Panc1 (cell line): ENCODE measurements around the gene PAMR1. TPM values are rescaled to one million over a fixed set of nuclear protein-coding genes. Genes with fewer than 3 reads are reported as not detected.

ENCODE experiments used
- ATAC-seq: fragments of 200-7000 bp; cut with Tn5 transposase; 2 replicates; pipeline ENCODE4 v1.9.1; 2020; ENCODE audit warnings: mild to moderate bottlenecking, moderate library complexity
- BruUV-seq: library from RNA; stranded (reverse); fragments of 400-500 nt; replicated peaks from 2 replicates; lab custom pipeline; 2021; lab: Mats Ljungman, UMichigan
- CTCF ChIA-PET: fragments of 300-600 bp; sonication (Branson Sonifier 250); formaldehyde crosslinking; loops from one replicate; lab custom pipeline; 2022; ENCODE audit warnings: antibody characterized with exemption; lab: Charles Lee
- POLR2A ChIA-PET: fragments of 300-600 bp; sonication (Branson Sonifier 250); formaldehyde crosslinking; loops from one replicate; lab custom pipeline; 2022; ENCODE audit warnings: antibody characterized with exemption; lab: Charles Lee
- DNase-seq: peaks from one replicate; pipeline ENCODE4 v3.0.0-alpha.2; 2010; ENCODE audit warnings: low read depth, low spot score
- H3K27ac ChIP-seq: 2 replicates; pipeline ENCODE4 v1.5.1; 2011; ENCODE audit warnings: mild to moderate bottlenecking, low read length, inconsistent platforms
- H3K27me3 ChIP-seq: fragments of 200-500 bp; sonication (Bioruptor generic); 2 replicates; pipeline ENCODE4 v1.6.0; 2014; ENCODE audit warnings: low read length, inconsistent platforms; ENCODE audit not compliant: control insufficient read depth, insufficient read depth
- H3K36me3 ChIP-seq: fragments of 200-500 bp; sonication (Bioruptor generic); 2 replicates; pipeline ENCODE4 v1.5.1; 2014; ENCODE audit warnings: inconsistent platforms, mild to moderate bottlenecking, low read length, moderate library complexity; ENCODE audit not compliant: control insufficient read depth, insufficient read depth
- H3K4me1 ChIP-seq: 2 replicates; pipeline ENCODE4 v1.5.1; 2011; ENCODE audit warnings: inconsistent platforms, mild to moderate bottlenecking, low read length, moderate library complexity; ENCODE audit not compliant: control insufficient read depth, insufficient read depth
- H3K4me3 ChIP-seq, 2 experiments: 2 replicates each; pipeline ENCODE4 v1.5.1; 2011 to 2012; ENCODE audit warnings: low read depth in 2 of 2, low read length in 2 of 2, mild to moderate bottlenecking in 2 of 2, inconsistent platforms in 1 of 2, moderate library complexity in 1 of 2
- H3K9me3 ChIP-seq: fragments of 200-500 bp; sonication (Bioruptor generic); 2 replicates; pipeline ENCODE4 v1.5.1; 2014; ENCODE audit warnings: low read depth, mild to moderate bottlenecking, inconsistent platforms, low read length, moderate library complexity; ENCODE audit not compliant: control insufficient read depth, insufficient read depth
- POLR2AphosphoS5 ChIP-seq: IDR thresholded peaks from 2 replicates; pipeline ENCODE4 v1.6.1; 2012; ENCODE audit warnings: mild to moderate bottlenecking, low read depth, low read length, moderate library complexity
- REST ChIP-seq, 2 experiments: IDR thresholded peaks; 2 replicates each; pipeline ENCODE4 v1.6.1; 2011 to 2012; ENCODE audit warnings: low read depth in 2 of 2, control low read depth in 1 of 2, low read length in 1 of 2, mild to moderate bottlenecking in 1 of 2, moderate library complexity in 1 of 2; ENCODE audit not compliant: insufficient read depth in 1 of 2
- SIN3A ChIP-seq: IDR thresholded peaks from 2 replicates; pipeline ENCODE4 v1.6.1; 2012; ENCODE audit warnings: low read depth, mild to moderate bottlenecking, low read length, moderate library complexity, borderline replicate concordance; ENCODE audit not compliant: insufficient read depth
- TCF7L2 ChIP-seq: IDR thresholded peaks from 2 replicates; pipeline ENCODE4 v1.6.1; 2011; ENCODE audit warnings: mild to moderate bottlenecking, low read depth, low read length, inconsistent platforms
- in situ Hi-C: cut with HindIII; loops from 2 replicates; pipeline ENCODE4 v1.10.0; 2016; ENCODE audit warnings: low sequenced_read_pairs, low pct_unique_long_range_greater_than_20kb
- intact Hi-C: fragments of 100-400 bp; cut with micrococcal nuclease; formaldehyde crosslinking; loops from one replicate; pipeline ENCODE4 v1.10.0; 2022; ENCODE audit not compliant: unreplicated experiment
- total RNA-seq: library from RNA; stranded (reverse); gene quantifications from one replicate; pipeline ENCODE4 v1.2.1, GENCODE V29; 2021; ENCODE audit not compliant: unreplicated experiment
- TF ChIP-seq, protein P1 (sequence below): fragments of 450-650 bp; IDR thresholded peaks from 2 replicates; pipeline ENCODE4 v1.5.1; 2017; ENCODE audit warnings: mild to moderate bottlenecking

Gene PAMR1
- total RNA-seq, 1 experiment from 2014 or later: 0.13 TPM

GRCh38 chr11:35563484-35564244, 38.2 kb upstream of the PAMR1 start:
- POLR2A ChIA-PET: no interaction called here
- Histone ChIP-seq H3K36me3 (no peaks in the 10 kb centered on the region), H3K4me1 (no peaks in the 10 kb centered on the region), H3K4me3 (no peak overlapping the region), H3K27ac (no peak overlapping the region), H3K9me3 (no peaks in the 10 kb centered on the region), H3K27me3 (peaks cover 36% of the 10 kb centered on the region)
- in situ Hi-C loops: no loop called here
- BruUV-seq: no TSS peak
- CTCF ChIA-PET: no interaction called here
- TF ChIP-seq, protein P1, sequence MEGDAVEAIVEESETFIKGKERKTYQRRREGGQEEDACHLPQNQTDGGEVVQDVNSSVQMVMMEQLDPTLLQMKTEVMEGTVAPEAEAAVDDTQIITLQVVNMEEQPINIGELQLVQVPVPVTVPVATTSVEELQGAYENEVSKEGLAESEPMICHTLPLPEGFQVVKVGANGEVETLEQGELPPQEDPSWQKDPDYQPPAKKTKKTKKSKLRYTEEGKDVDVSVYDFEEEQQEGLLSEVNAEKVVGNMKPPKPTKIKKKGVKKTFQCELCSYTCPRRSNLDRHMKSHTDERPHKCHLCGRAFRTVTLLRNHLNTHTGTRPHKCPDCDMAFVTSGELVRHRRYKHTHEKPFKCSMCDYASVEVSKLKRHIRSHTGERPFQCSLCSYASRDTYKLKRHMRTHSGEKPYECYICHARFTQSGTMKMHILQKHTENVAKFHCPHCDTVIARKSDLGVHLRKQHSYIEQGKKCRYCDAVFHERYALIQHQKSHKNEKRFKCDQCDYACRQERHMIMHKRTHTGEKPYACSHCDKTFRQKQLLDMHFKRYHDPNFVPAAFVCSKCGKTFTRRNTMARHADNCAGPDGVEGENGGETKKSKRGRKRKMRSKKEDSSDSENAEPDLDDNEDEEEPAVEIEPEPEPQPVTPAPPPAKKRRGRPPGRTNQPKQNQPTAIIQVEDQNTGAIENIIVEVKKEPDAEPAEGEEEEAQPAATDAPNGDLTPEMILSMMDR: no peak
- TF ChIP-seq TCF7L2: no peak
- no peak for TF ChIP-seq POLR2AphosphoS5
- TF ChIP-seq REST (IDR thresholded peaks at IDR 0.05; ENCODE audit: insufficient read depth in 1 of 2, low read depth in 2 of 2, low read length in 1 of 2): no peak
- no peak for TF ChIP-seq SIN3A
- no peak for ATAC-seq
- intact Hi-C loops: no loop called here
- no peak for DNase-seq

DNA sequence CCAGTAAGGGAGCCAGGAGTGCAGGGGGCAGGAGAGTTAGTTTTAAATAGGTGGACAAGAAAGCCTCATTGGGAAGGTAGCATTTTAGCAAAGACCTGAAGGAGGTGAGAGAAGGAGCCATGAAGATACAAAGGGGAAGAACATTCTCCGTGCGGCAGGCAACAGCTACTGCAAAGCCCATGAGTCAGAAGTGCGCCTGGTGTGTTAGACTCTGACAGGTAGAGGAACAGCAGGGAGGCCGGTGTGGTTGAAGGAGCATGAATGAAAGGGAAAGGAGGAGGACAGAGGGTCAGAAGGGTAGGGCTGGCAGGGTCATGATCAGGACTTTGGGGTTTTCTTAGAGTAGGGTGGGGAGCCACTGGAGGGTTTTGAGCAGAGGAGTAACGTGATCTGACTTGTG, 34.5 kb upstream of the PAMR1 start:
- no peak for DNase-seq
- CTCF ChIA-PET: no interaction called here
- POLR2A ChIA-PET: no interaction called here

More for the DNA sequence above, 34.5 kb upstream of the PAMR1 start:
- no peak overlapping the region for H3K27ac ChIP-seq
- ATAC-seq: no peak
- intact Hi-C loops (no loop called here), in situ Hi-C loops (no loop called here)
- no peaks in the 10 kb centered on the region for H3K9me3 ChIP-seq
- H3K4me1 ChIP-seq: no peaks in the 10 kb centered on the region
- no peak overlapping the region for H3K4me3 ChIP-seq
- H3K36me3 ChIP-seq: no peaks in the 10 kb centered on the region
- BruUV-seq: no TSS peak
- H3K27me3 ChIP-seq: peaks cover 43% of the 10 kb centered on the region
- TF ChIP-seq, protein P1: no peak
- TF ChIP-seq TCF7L2: no peak
- TF ChIP-seq REST (IDR thresholded peaks at IDR 0.05; ENCODE audit: insufficient read depth in 1 of 2, low read depth in 2 of 2, low read length in 1 of 2): no peak
- no peak for TF ChIP-seq POLR2AphosphoS5
- no peak for TF ChIP-seq SIN3A
